DMS79 treated with DMSO at 0.1 percent for 48 hours (cell line): ENCODE results near the gene CD99L2.

Experiments used
- DNase-seq: peaks from one replicate; lab custom pipeline; 2025; lab: John Stamatoyannopoulos, UW

CD99L2 gene

DNA sequence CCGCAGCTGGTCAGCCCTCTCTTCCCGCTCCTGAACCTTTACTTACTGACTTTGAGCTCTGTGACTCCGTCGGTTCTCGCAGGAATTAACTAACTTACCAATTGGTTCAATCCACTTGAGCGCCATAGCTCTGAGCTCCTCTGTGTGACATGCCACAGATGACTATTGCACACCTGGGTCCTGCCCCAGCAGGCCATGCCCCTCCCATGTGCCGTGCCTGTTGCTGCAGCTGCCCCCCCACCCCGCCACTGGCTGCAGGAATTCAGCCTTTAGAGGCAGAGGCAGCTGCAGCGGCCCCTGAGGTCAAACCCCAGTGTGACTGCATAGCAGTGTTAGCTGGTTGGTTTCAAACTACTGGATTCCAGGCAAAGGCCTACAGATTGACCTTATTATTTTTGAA is 134.7 kb downstream of the CD99L2 start:
- DNase-seq = no peak

DNA sequence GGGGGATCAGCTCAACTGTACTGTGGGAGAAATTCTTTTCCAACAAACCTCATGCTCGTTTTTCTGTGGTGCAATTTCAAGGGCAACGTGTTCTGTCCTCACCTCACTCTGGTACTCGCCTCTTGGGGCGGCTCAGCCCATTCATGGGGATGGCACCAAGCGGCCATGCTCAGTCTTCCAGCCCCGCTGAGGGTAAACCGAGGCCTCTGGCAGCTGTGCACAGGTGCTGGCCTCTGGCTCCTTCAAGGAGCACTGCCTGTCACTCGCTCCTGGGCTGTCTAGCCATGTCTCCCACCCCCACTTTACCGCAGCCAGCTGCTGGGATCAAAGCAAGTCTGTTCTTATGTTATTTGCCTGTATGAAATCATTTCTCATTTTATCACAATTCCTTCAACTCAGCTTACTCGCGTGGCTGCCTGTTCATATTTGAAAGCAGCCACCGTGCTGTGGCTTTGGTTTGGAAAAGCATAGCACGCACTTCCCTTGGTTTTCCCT is 135.1 kb downstream of the CD99L2 start:
- DNase-seq = no peak

DNA sequence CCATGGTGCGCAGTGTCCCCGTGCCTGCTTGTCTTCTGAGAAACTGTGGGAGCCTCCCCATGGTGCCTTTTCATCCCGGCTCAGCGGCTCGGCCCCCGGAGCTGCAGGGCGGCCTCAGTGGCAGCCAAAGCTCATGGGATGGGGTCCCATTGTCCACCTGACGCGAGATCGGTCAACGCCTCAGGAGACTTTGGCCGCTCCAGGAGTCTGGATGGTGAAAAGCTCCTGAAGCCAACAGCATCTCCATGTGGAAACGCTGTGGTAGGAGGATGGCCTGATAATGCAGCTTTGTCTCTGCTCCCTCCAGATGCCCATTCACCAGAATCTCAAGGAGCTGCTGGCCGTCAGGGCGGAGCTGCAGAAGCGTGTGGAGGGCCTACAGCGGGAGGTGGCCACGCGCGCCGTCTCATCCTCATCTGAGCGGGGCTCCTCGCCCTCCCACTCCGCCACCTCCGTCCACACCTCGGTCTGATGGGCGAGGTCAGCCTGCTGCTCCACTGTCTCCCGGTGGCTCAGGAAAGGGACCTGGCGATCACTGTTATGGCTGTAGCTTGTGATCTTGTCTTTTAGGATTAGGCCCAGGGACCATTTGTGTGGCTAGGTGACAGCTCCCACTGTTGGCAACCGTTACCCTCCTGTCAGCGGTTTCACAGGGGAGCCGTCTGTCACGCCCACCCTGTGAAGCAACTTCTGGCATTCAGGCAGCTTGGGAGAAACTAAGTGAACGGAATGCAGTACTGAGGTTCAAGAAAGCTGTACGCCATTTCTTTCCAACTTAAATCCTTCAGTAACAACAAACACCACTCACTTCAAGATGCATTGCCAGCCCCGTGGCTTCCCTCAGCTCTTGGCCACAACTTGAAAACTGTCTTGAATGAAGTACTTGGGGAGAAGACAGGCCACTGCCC is 136.0 kb downstream of the CD99L2 start:
- DNase-seq = no peak

DNA sequence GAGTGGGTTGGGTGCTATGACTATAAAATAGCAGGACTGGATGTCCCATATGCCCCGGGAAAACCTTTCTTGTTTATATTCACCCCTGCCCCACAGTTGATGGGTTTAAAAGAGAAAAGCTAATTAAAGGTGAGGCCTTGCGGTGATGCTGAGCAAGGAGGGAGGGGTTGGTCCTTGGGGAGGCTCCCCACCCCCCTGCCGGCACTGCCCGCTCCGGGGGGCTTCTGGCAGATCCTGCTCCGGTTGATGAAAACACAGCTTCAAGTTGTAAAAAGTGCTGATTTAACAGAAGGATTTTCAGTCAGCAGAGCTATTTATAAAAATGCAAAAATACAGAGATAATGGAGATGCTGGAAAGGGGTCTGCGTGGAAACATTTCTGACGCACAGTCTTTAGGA is 136.7 kb downstream of the CD99L2 start:
- DNase-seq = no peak

DNA sequence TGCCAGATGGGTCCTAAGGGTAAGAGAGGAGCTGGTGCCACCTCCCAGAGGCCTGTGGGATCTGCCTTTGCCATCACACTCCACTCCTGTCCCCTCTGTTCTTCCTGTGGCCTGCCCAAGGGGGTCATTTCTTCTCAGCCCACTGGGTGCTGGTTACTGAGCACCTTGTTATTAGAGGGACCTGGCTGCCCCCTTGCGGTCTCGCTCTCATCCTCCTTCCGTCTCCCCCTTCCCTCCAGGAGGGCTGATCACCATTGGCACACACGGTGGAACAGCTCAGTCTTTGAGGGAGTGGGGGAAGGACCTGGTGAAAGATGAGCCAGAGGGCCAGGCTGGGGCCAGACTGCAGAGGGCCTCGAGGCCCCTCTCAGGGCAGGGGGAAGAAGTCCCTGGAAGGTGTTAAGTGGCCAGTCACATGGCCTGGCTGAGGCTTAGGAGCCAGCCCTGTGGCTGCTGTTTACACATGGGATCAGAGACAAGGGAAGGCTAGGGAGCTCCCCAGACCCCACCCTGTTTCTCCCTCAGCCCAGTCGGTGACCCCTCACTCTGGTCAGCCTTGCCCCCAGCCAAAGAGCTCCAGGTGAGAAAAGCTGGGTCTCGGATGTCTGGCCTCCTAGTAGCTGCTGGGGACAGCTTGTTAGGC is 137.2 kb downstream of the CD99L2 start:
- DNase-seq = no peak

DNA sequence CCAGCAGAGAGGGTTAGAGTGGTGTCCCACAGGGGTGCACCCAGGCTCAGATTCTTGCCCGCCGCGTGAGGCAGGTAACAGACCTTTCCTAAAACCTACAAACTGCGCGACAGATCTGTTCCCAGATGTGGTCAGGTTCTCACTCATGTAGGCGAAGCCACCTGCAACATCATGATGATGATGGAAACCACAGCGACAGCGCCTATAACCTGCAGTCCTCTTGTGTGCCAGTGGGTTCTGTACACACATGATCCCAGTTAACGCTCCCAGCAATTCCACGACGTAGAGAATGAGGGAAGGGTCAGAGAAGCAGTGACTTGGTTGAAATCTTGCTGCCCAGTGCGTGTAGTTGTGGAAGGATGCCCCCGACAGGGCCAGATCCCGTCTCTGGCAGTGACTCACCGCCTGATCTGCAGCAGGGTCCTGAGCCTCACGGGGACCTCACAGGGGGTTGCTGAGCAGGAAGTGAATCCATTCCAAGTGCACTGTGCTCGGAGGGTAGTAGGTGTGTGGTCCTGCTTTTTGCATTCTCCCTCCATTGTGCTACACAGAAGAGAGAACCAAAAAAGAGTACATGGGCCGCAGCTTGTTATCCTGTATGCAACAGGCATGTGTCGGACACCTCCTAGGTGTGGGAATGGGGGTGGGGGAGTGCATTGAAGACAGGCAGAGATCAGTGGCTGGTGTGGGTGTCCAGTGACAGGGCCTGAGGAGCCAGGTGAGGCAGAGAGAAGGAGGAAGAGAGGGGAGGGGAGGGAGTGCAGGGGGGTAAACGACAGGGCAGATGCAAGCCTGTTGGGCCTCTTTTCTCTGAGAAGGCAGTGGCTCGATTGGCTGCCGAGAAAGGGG is 138.7 kb downstream of the CD99L2 start:
- DNase-seq = no peak

DNA sequence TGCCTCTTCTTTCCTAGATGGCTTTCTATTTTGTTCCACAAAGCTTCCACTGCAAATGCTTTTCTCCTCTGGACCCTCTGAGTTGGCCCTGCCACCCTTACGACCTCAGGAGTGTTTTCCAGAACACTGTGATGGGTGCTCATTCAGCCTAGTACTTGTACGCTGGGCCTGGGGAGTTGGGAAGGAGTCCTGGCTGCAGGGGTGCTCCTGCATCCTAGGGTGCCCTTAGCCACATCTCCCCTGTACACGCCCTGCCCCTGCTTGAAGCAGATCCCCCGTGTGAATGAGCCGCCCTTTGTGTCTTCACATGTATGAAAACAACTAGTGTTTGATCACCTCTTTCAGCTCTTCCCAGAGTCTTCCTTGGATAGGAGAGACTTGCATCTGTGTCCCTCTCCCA is 141.1 kb downstream of the CD99L2 start:
- DNase-seq = no peak

DNA sequence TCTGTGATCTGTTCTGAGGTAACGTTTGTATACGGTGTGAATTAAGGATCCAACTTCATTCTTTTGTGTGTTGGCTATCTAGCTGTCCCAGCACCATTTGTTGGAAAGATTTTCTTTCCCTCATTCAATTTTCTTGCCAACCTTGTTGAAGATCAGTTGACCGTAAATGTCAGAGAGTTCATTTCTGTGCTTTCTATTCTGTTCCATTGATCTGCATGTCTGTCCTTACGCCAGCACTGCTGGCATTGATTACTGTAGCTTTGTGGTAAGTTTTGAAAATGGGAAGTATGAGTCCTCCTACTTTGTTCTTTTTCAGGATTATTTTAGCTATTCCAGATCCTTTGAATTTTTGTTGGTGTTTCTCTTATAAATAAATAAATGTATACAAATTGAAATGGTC is 144.5 kb downstream of the CD99L2 start:
- no peak for DNase-seq

DNA sequence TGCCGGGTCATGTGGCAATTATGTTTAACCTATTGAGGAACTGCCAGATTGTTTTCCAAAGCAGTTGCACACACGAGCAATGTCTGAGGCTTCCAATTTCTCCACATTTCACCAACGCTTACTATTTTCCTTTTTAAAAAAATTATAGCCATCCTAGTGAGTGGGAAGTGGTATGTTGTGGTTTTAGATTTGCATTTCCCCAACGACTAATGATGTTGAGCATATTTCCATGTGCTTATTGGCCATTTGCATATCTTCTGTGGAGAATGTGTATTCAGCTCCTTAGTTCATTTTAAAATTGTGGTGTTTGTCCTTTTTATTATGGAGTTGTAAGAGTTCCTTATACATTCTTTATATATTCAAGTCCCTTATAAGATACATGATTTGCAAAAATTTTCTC is 145.1 kb downstream of the CD99L2 start:
- no peak for DNase-seq

DNA sequence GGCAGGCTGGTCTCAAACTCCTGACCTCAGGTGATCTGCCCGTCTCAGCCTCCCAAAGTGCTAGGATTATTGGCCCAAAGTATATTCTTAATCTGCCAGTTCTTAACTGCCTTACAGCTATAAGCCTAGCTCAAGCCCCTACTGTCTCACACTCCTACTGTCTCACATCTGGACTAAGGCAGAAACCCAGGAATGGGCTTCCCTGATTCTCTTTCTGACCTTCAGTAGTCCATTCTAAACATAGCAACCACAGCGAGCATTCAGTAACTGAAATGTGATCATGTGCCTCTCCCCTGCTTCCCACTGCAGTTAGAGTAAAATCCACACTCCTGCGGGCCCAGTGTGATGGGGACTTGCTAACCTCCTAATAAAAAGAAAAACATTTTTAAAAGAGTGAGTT is 146.3 kb downstream of the CD99L2 start:
- no peak for DNase-seq

DNA sequence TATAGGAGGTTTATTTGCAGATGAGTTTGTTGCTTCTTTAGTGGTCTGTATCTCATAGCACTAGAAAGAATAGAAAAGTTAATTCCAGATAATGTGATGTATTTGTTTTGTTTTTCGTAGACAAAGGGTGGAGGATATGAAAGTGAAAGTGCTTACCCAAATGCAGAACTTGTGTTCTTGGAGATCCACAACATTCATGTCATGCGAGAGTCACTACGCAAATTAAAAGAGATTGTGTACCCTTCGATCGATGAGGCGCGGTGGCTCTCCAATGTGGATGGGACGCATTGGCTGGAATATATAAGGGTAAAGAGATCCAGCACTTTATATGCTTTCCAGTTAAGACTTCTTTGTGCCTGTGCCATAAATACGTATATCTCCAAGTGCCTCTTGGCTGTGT is 162.0 kb downstream of the CD99L2 start:
- no peak for DNase-seq

DNA sequence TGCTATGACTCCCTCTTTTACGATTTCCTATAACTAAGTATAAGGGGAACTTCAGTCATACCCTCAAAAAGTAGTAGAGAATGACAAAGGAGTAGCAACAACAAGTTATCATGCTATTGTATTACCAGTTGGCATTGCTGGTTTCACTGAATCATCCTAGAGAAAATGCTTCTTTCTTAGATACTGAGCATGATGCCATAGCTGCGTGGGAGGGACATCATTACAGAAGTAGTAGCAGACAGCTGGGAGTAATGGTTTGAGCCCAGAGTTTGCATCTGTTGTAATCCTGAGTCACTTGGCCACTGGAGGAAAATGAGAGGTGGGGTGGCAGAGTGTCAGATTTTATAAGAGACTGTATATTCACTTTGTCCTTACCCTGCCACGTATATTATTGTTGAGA is 166.7 kb downstream of the CD99L2 start:
- no peak for DNase-seq

DNA sequence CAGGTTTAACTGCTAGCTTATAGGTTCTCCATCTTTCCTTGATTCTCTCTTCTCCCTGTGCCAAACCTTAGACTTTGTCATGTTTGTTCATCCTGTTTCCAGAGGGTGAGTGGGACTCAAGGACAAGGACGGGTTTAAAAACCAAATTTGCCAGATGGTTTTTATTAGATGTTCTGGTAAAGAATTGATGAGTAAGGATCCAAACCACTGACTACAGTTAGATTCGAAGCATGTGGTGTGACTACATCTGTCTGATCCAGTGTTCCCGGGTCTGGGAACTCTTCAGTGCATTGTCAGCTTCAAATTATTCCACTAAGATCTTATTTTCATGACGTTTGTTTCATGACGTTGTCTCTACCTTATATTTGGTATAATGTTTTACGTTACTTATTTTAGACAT is 167.7 kb downstream of the CD99L2 start:
- no peak for DNase-seq

DNA sequence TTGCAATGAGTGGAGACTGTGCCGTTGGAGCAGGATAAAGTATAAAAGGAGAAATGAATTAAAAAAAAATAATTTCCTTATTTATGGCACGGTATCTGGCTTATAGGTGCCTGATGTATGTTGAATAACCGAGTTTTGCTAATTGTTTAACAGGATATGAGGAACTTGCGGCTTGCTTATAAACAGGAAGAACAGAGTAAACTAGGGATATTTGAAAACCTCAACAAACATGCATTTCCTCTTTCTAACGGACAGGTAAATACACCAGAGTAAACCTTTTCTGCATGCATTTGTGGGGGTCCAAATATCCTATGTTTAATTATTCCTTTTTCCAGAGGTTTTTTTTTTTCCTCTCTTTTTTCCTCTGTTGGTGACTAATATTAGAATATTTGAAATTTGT is 168.5 kb downstream of the CD99L2 start:
- no peak for DNase-seq

DNA sequence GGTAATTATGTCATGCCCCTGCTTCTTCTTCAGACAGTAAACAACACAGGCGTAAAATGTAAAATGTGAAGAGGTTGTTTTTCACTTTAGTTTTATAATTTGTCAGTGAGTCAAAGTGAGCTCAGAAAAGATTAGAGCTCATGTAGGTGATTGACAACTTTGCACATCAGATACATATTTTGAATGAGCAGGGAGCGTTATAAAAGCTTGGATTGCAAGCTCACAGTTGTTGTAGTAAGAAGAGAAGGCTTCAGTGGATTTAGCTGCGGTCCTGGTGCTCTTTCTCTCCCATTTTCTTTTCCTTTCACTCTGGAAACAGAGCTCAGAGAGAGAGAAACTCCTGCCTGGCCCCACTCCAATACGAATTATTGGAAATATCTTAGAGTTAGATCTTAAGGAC is 178.8 kb downstream of the CD99L2 start:
- no peak for DNase-seq
